ENCODE data around the gene BCAS1. TPM values are rescaled to one million over a fixed set of nuclear protein-coding genes. Genes with fewer than 3 reads are reported as not detected.

The BCAS1 gene
- polyA plus RNA-seq, 1 of the 3 experiments (the other 2 are of a cell fraction), result not detected

GRCh38 chr20:53901497-53902096, 168.8 kb downstream of the BCAS1 start:
- H3K9me3 ChIP-seq, result no peaks in the 10 kb centered on the region
- H3K27ac ChIP-seq (ENCODE audit: low read depth in 2 of 2, low read length in 1 of 2), result peak overlapping the region; percentile 44 to 99; a peak in 3 of 4 replicates
- no peaks in the 10 kb centered on the region for H3K27me3 ChIP-seq (ENCODE audit: insufficient read depth)
- H2AFZ ChIP-seq (ENCODE audit: low read depth), result no peak overlapping the region
- H3F3A ChIP-seq (replicated peaks; ENCODE audit: insufficient read depth), result peaks cover 42% of the 10 kb centered on the region
- CTCF ChIA-PET, result interaction anchor here (0.9 to 2.7 kb wide), 2 partner anchors 15 to 31 kb away, joined by 3 to 20 read pairs; no protein-coding TSS in a partner anchor
- H3K4me2 ChIP-seq, result peak overlapping the region; percentile 65; the same call in 1 of the 2 replicates
- 58% methylated on average over 4 of the region's 4 CpGs for WGBS (ENCODE audit: low lambda C conversion rate)
- peak overlapping the region; percentile 73; the same call in 1 of the 2 replicates for H3K9ac ChIP-seq
- H3K4me3 ChIP-seq (ENCODE audit: low read depth in 2 of 2, low read length in 1 of 2), result no peak overlapping the region
- H3K36me3 ChIP-seq (replicated peaks in 1 of 2; ENCODE audit: control insufficient read depth in 1 of 2, insufficient read depth in 2 of 2, low read length in 1 of 2), result no peaks in the 10 kb centered on the region
- no peaks in the 10 kb centered on the region for H3K9me2 ChIP-seq
- no peaks in the 10 kb centered on the region for H4K20me1 ChIP-seq (ENCODE audit: insufficient read depth)
- peaks cover 31 to 36% of the 10 kb centered on the region in 2 experiments for H3K4me1 ChIP-seq (ENCODE audit: control insufficient read depth in 1 of 2, insufficient read depth in 2 of 2, low read depth in 1 of 2, low read length in 1 of 2)
- POLR2A ChIA-PET, result no interaction called here
- TF ChIP-seq FOSL2 (IDR thresholded peaks at IDR 0.05; ENCODE audit: borderline replicate concordance, low read depth), result no peak
- no peak for TF ChIP-seq CHD2 (IDR thresholded peaks at IDR 0.05; ENCODE audit: low read length, partially characterized antibody)
- TF ChIP-seq FOXJ3 (CRISPR knock-in tag; IDR thresholded peaks at IDR 0.05), result no peak
- no peak for TF ChIP-seq POLR2AphosphoS5 (IDR thresholded peaks at IDR 0.05; ENCODE audit: low read depth, low read length)
- no peak for TF ChIP-seq SMC3 (IDR thresholded peaks at IDR 0.05; ENCODE audit: low read depth, low read length)
- TF ChIP-seq ELF1 (IDR thresholded peaks at IDR 0.05), result no peak
- TF ChIP-seq EP300 (IDR thresholded peaks at IDR 0.05; ENCODE audit: borderline replicate concordance in 1 of 2, low read depth in 1 of 2, low read length in 1 of 2), result no peak
- TF ChIP-seq GABPA (IDR thresholded peaks at IDR 0.05; ENCODE audit: low read depth), result no peak
- TF ChIP-seq TAF1 (IDR thresholded peaks at IDR 0.05; ENCODE audit: borderline replicate concordance, low read depth, low read length), result no peak
- TF ChIP-seq CTCF (IDR thresholded peaks at IDR 0.05), result no peak
- no peak for TF ChIP-seq TEAD4 (IDR thresholded peaks at IDR 0.05; ENCODE audit: borderline replicate concordance, insufficient read depth)
- no peak for TF ChIP-seq JUND (IDR thresholded peaks at IDR 0.05)
- no peaks in the 10 kb centered on the region for H3K79me2 ChIP-seq (ENCODE audit: insufficient read depth)
- no peak for DNase-seq

- no peaks in the 10 kb centered on the region for H3K27me3 ChIP-seq (ENCODE audit: insufficient read depth)
- peaks cover 31 to 36% of the 10 kb centered on the region in 2 experiments for H3K4me1 ChIP-seq (ENCODE audit: control insufficient read depth in 1 of 2, insufficient read depth in 2 of 2, low read depth in 1 of 2, low read length in 1 of 2)
- H4K20me1 ChIP-seq (ENCODE audit: insufficient read depth), result no peaks in the 10 kb centered on the region
- peak overlapping the region; percentile 73 for H3K9ac ChIP-seq
- peak overlapping the region; percentile 65 for H3K4me2 ChIP-seq
- no peaks in the 10 kb centered on the region for H3K36me3 ChIP-seq (replicated peaks in 1 of 2; ENCODE audit: control insufficient read depth in 1 of 2, insufficient read depth in 2 of 2, low read length in 1 of 2)
- H3K79me2 ChIP-seq (ENCODE audit: insufficient read depth), result no peaks in the 10 kb centered on the region
- 3% methylated on average over 6 of the region's 6 CpGs for WGBS (ENCODE audit: low lambda C conversion rate)
- H3K4me3 ChIP-seq (ENCODE audit: low read depth in 2 of 2, low read length in 1 of 2), result peak overlapping the region; percentile 21 to 35; a peak in 2 of 4 replicates
- POLR2A ChIA-PET, result no interaction called here
- no peaks in the 10 kb centered on the region for H3K9me2 ChIP-seq
- H3K27ac ChIP-seq (ENCODE audit: low read depth in 2 of 2, low read length in 1 of 2), result peak overlapping the region; percentile 44 to 99
- H2AFZ ChIP-seq (ENCODE audit: low read depth), result no peak overlapping the region
- CTCF ChIA-PET, result interaction anchor here (0.9 to 2.7 kb wide), 3 partner anchors 15 to 323 kb away, joined by 3 to 20 read pairs (median 7); no protein-coding TSS in a partner anchor
- no peak for DNase-seq
- H3K9me3 ChIP-seq, result no peaks in the 10 kb centered on the region
- H3F3A ChIP-seq (replicated peaks; ENCODE audit: insufficient read depth), result peaks cover 42% of the 10 kb centered on the region
- TF ChIP-seq ELF1 (IDR thresholded peaks at IDR 0.05), result no peak
- TF ChIP-seq FOSL2 (IDR thresholded peaks at IDR 0.05; ENCODE audit: borderline replicate concordance, low read depth), result peak; percentile 46; the same call in 1 of the 2 replicates
- no peak for TF ChIP-seq FOXJ3 (CRISPR knock-in tag; IDR thresholded peaks at IDR 0.05)
- TF ChIP-seq NFIC (IDR thresholded peaks at IDR 0.05; ENCODE audit: borderline replicate concordance), result peak; percentile 31; the same call in 1 of the 2 replicates
- TF ChIP-seq ZBTB33 (IDR thresholded peaks at IDR 0.05; ENCODE audit: borderline replicate concordance, low read depth), result no peak
- TF ChIP-seq JUND (IDR thresholded peaks at IDR 0.05), result peak; percentile 45
- TF ChIP-seq IRF3 (IDR thresholded peaks at IDR 0.05; ENCODE audit: low read depth, low read length), result no peak
- no peak for TF ChIP-seq SIN3A (IDR thresholded peaks at IDR 0.05; ENCODE audit: borderline replicate concordance, low read depth, low read length)
- TF ChIP-seq TCF12 (IDR thresholded peaks at IDR 0.05), result peak; percentile 68
- TF ChIP-seq NRF1 (IDR thresholded peaks at IDR 0.05; ENCODE audit: low read depth, low read length), result no peak
- TF ChIP-seq YY1 (IDR thresholded peaks at IDR 0.05; ENCODE audit: low read depth), result no peak
- TF ChIP-seq EP300 (IDR thresholded peaks at IDR 0.05; ENCODE audit: borderline replicate concordance in 1 of 2, low read depth in 1 of 2, low read length in 1 of 2), result peak in 1 of 2 experiments; percentile 59; a peak in 1 of 4 replicates
- no peak for TF ChIP-seq GABPA (IDR thresholded peaks at IDR 0.05; ENCODE audit: low read depth)
- TF ChIP-seq CHD2 (IDR thresholded peaks at IDR 0.05; ENCODE audit: low read length, partially characterized antibody), result no peak
- no peak for TF ChIP-seq USF2 (IDR thresholded peaks at IDR 0.05; ENCODE audit: borderline replicate concordance, low read depth, low read length)
- TF ChIP-seq EZH2phosphoT487 (IDR thresholded peaks at IDR 0.05; ENCODE audit: borderline replicate concordance, low read depth), result no peak
Observed at GRCh38 chr20:53901064-53901463, 169.3 kb downstream of the BCAS1 start.

Data from SK-N-SH (cell line).